Peyer's patch (tissue), 4 donors: ENCODE measurements around the gene RDH12.

Source experiments
- POLR2A ChIP-seq, 2 donors: fragments of 450-650 bp; IDR thresholded peaks; one replicate each; pipeline ENCODE4 v1.5.1; 2017; ENCODE audit warnings: antibody characterized with exemption in 2 of 2, mild to moderate bottlenecking in 2 of 2, moderate library complexity in 2 of 2
- TF ChIP-seq, protein P1 (sequence below), 6 experiments: fragments of 450-650 bp in 4 of 6; fragments of 200-600 bp in 2 of 6; sonication (generic) in 1 of 6; IDR thresholded peaks; one replicate each; pipeline ENCODE4 v1.5.1; 2017 to 2019; ENCODE audit warnings: antibody characterized with exemption in 6 of 6, mild to moderate bottlenecking in 3 of 6, moderate library complexity in 1 of 6

GRCh38 chr14:67680941-67681340 lies 20.7 kb upstream of the RDH12 start:
- TF ChIP-seq, protein P1, sequence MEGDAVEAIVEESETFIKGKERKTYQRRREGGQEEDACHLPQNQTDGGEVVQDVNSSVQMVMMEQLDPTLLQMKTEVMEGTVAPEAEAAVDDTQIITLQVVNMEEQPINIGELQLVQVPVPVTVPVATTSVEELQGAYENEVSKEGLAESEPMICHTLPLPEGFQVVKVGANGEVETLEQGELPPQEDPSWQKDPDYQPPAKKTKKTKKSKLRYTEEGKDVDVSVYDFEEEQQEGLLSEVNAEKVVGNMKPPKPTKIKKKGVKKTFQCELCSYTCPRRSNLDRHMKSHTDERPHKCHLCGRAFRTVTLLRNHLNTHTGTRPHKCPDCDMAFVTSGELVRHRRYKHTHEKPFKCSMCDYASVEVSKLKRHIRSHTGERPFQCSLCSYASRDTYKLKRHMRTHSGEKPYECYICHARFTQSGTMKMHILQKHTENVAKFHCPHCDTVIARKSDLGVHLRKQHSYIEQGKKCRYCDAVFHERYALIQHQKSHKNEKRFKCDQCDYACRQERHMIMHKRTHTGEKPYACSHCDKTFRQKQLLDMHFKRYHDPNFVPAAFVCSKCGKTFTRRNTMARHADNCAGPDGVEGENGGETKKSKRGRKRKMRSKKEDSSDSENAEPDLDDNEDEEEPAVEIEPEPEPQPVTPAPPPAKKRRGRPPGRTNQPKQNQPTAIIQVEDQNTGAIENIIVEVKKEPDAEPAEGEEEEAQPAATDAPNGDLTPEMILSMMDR (IDR thresholded peaks at IDR 0.05) = no peak
- TF ChIP-seq POLR2A (IDR thresholded peaks at IDR 0.05) = no peak
